EL (cell line): ENCODE results near the gene RO60.

Source experiments
- DNase-seq: peaks from one replicate; pipeline ENCODE4 v3.0.0-alpha.2; 2016

RO60 gene

GRCh38 chr1:193062698-193063463 is 3.5 kb downstream of the RO60 start:
- DNase-seq = peak; percentile 40

GRCh38 chr1:193065954-193066353 is 6.5 kb downstream of the RO60 start:
- no peak for DNase-seq

- DNase-seq = no peak
These were observed 7.2 kb downstream of the RO60 start for GRCh38 chr1:193066606-193067005.

- DNase-seq = no peak
These were observed 8.6 kb downstream of the RO60 start for GRCh38 chr1:193068013-193068412.

- peak; percentile 13 for DNase-seq
These were observed 10.5 kb downstream of the RO60 start for GRCh38 chr1:193069748-193070385.

GRCh38 chr1:193070386-193070753 is 11.0 kb downstream of the RO60 start:
- DNase-seq = no peak

GRCh38 chr1:193070942-193071341 is 11.5 kb downstream of the RO60 start:
- no peak for DNase-seq

GRCh38 chr1:193077991-193078390 is 18.6 kb downstream of the RO60 start:
- DNase-seq = peak; percentile 21

- no peak for DNase-seq
These were observed 19.8 kb downstream of the RO60 start for GRCh38 chr1:193079187-193079586.

GRCh38 chr1:193083365-193084088 is 24.1 kb downstream of the RO60 start:
- DNase-seq = no peak

GRCh38 chr1:193085263-193085662 is 25.9 kb downstream of the RO60 start:
- DNase-seq = no peak

GRCh38 chr1:193086342-193086741 is 26.9 kb downstream of the RO60 start:
- no peak for DNase-seq

GRCh38 chr1:193087893-193088292 is 28.5 kb downstream of the RO60 start:
- DNase-seq = no peak

- DNase-seq = no peak
These were observed 31.5 kb downstream of the RO60 start for GRCh38 chr1:193090865-193091264.

GRCh38 chr1:193094112-193094511 is 34.7 kb downstream of the RO60 start:
- DNase-seq = no peak

GRCh38 chr1:193102662-193103061 is 43.2 kb downstream of the RO60 start:
- DNase-seq = no peak

- no peak for DNase-seq
These were observed 44.5 kb downstream of the RO60 start for GRCh38 chr1:193103759-193104501.

GRCh38 chr1:193104502-193104906 is 45.1 kb downstream of the RO60 start:
- peak; percentile 74 for DNase-seq

- DNase-seq = peak; percentile 95
These were observed 45.8 kb downstream of the RO60 start, which contains the start of gene GLRX2 for GRCh38 chr1:193104907-193105820. GLRX2 (minus strand) TSS chr1:193105414; CDS start chr1:193105382, 32 bp downstream.

- no peak for DNase-seq
These were observed 46.4 kb downstream of the RO60 start for GRCh38 chr1:193105821-193106177.

- DNase-seq = no peak
These were observed 49.1 kb downstream of the RO60 start for GRCh38 chr1:193108471-193108870.
